ENCODE results near the gene ACAP3. TPM values are rescaled to one million over a fixed set of nuclear protein-coding genes. Genes with fewer than 3 reads are reported as not detected.

The ACAP3 gene, protein sequence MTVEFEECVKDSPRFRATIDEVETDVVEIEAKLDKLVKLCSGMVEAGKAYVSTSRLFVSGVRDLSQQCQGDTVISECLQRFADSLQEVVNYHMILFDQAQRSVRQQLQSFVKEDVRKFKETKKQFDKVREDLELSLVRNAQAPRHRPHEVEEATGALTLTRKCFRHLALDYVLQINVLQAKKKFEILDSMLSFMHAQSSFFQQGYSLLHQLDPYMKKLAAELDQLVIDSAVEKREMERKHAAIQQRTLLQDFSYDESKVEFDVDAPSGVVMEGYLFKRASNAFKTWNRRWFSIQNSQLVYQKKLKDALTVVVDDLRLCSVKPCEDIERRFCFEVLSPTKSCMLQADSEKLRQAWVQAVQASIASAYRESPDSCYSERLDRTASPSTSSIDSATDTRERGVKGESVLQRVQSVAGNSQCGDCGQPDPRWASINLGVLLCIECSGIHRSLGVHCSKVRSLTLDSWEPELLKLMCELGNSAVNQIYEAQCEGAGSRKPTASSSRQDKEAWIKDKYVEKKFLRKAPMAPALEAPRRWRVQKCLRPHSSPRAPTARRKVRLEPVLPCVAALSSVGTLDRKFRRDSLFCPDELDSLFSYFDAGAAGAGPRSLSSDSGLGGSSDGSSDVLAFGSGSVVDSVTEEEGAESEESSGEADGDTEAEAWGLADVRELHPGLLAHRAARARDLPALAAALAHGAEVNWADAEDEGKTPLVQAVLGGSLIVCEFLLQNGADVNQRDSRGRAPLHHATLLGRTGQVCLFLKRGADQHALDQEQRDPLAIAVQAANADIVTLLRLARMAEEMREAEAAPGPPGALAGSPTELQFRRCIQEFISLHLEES
- 100 to 1,000 TPM in 3 of 4 donors, 10 to 100 TPM in 1; 98.8 to 189 (median 115) TPM for total RNA-seq

DNA sequence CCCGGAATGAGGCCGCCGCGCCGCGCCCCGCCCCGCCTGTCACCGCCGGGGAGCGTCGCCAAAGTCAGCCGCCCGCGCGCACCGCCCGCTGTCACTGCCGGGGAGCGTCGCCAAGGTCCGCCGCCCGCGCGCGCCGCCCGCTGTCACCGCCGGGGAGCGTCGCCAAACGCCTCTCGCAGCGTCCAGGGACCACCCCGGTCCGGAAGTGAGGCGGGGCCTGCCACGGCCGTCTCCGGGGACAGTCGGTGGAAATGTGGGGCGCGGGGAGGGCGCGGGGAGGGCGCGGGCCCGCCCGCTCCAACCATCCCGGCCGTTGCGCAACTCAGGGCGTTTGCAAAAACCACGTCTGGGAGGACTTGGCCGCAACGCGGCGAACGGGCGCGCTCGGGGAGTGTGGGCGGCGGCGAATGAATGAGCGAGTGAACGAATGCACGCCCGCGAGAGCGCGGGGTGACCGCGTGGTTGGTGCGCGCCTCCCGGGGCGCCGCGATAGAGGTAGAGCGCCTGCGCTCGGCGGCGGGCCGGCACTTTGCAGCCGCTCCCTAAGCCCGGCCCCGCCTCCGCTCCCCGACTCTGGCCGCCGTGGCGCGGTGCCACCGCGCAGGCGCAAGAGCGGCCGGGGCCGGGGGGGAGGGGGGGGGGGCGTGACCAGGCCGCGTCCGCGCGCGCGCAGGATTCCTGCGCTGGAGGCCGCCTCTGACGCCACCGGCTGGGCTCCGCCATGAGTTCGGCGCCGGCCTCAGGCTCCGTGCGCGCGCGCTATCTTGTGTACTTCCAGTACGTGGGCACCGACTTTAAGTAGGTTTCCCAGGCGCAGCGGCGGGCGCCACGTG, at the start of gene ACAP3, which contains the start of gene PUSL1:
TSS of gene ACAP3 (minus strand) at position 8 of the 833 bp plus-strand sequence. CDS start 115 bp downstream, outside the sequence.
TSS of gene PUSL1 (plus strand) at position 675 of the 833 bp plus-strand sequence. CDS start at position 722, 47 bp downstream.
- intact Hi-C loops (cut with DNase I; ENCODE audit: low total_unique reads): no loop called here

DNA sequence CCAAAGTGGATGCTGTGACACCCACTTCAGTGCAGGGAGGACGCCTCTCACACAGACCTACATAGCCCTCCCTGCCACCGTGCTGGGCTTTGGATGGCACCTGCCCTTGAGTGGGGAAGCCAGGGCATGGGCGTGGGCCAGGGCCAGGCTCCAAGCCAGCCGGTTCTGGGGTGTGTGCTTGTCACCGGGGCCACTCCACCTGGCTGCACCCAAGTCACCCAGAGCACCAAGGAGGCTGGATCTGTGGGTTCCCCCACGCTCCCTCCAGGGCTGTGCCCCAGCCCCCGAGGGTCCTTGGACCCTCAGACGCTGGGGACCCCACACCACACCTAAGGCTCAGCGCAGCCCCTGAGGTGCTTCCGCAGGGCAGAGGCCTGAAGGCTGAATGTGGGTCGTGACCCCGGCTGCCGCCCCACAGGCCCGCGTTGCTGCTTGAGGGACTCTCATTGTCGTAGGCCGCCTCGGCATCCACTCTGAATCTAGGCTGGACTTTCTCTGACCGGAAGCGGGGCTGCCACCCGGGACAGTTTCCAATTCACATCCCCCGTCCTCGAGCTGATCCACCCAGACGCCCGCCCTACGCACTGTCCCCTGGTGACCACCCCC, 49.2 kb upstream of the ACAP3 start:
- 51 to 53% methylated on average over 13 to 21 of the region's 26 CpGs for WGBS, 2 donors
- TF ChIP-seq POLR2A (IDR thresholded peaks at IDR 0.05): no peak
- TF ChIP-seq, protein P1, sequence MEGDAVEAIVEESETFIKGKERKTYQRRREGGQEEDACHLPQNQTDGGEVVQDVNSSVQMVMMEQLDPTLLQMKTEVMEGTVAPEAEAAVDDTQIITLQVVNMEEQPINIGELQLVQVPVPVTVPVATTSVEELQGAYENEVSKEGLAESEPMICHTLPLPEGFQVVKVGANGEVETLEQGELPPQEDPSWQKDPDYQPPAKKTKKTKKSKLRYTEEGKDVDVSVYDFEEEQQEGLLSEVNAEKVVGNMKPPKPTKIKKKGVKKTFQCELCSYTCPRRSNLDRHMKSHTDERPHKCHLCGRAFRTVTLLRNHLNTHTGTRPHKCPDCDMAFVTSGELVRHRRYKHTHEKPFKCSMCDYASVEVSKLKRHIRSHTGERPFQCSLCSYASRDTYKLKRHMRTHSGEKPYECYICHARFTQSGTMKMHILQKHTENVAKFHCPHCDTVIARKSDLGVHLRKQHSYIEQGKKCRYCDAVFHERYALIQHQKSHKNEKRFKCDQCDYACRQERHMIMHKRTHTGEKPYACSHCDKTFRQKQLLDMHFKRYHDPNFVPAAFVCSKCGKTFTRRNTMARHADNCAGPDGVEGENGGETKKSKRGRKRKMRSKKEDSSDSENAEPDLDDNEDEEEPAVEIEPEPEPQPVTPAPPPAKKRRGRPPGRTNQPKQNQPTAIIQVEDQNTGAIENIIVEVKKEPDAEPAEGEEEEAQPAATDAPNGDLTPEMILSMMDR (IDR thresholded peaks at IDR 0.05): no peak
- intact Hi-C loops (cut with DNase I; ENCODE audit: low total_unique reads): no loop called here
- no peak for DNase-seq (ENCODE audit: low spot score in 2 of 2)
- H3K4me3 ChIP-seq (ENCODE audit: low read depth, poor library complexity, severe bottlenecking): peak overlapping the region; percentile 36

More for the DNA sequence above, at the start of gene ACAP3, which contains the start of gene PUSL1:
- 2 to 3% methylated on average over 8 to 33 of the region's 131 CpGs for WGBS, 2 donors
- TF ChIP-seq, protein P1 (IDR thresholded peaks at IDR 0.05): peak in 1 of 3 donors; percentile 31
- no peak for TF ChIP-seq POLR2A (IDR thresholded peaks at IDR 0.05)
- DNase-seq (ENCODE audit: low spot score in 2 of 2): peak; percentile 91 to 98
- H3K4me3 ChIP-seq (ENCODE audit: low read depth, poor library complexity, severe bottlenecking): peak within 1 kb of the TSS; percentile 74

DNA sequence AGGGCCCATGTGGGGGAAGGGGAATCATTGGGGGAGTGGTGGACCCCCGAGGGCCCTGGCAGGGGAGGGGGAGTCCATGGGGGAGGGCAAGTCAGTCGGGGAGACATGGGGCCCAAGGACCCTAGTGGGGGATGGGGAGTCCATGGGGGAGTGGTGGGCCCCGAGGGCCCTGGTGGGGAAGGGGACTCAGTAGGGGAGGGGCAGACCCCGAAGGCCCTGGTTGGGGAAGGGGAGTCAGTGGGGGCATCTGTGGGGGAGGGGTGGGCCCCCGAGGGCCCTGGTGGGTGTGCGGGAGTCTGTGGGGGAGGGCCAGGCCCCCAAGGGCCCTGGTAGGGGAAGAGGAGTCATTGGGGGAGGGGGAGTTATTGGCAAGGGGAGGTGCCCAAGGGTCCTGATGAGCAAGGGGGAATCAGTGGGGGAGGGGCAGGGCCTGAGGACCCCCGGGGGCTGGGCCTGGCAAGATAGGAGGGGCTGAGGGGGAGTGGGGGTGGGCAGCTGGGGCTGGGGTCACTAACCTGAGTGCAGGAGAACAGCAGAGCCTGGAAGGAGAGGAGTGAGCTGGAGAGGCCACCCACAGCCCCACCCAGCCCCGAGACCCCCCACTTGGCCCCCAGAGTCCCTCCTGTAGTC, 48.6 kb upstream of the ACAP3 start:
- intact Hi-C loops (cut with DNase I; ENCODE audit: low total_unique reads): no loop called here
- DNase-seq (ENCODE audit: low spot score in 2 of 2): no peak
- 32 to 44% methylated on average over 8 of the region's 8 CpGs for WGBS, 2 donors
- TF ChIP-seq, protein P1 (IDR thresholded peaks at IDR 0.05): no peak
- TF ChIP-seq POLR2A (IDR thresholded peaks at IDR 0.05): no peak
- no peak overlapping the region for H3K4me3 ChIP-seq (ENCODE audit: low read depth, poor library complexity, severe bottlenecking)

DNA sequence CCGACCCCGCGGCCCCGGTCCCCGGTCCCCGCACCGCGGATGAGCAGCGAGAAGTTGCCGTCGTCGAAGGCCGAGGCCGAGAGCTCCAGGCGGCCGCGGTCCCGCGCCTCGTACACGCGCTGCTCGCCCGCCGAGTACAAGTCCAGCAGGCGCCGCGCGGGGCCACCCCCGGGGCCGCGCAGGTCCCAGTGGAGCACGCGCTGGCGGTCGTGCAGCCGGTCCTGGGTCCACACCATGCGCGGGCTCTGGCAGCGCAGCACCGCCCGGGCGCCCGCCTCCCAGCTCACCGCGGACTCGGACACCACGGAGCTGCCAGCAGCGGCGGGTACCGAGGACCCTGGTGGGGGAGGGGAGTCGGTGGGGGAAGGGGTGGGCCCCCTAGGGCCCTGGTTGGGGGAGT, 47.7 kb upstream of the ACAP3 start:
- WGBS, 2 donors: 1 to 2% methylated on average over 16 to 25 of the region's 52 CpGs
- TF ChIP-seq POLR2A (IDR thresholded peaks at IDR 0.05): no peak
- TF ChIP-seq, protein P1 (IDR thresholded peaks at IDR 0.05): no peak
- DNase-seq (ENCODE audit: low spot score in 2 of 2): no peak
- intact Hi-C loops (cut with DNase I; ENCODE audit: low total_unique reads): no loop called here
- H3K4me3 ChIP-seq (ENCODE audit: low read depth, poor library complexity, severe bottlenecking): no peak overlapping the region

Measured in lower leg skin (tissue), 4 donors.